HG03025 (cell line): Measurements from ENCODE around the gene PPP1R12C.
"Not testable (repeated sequence)": the region's sequence is repeated elsewhere in the genome, so short reads cannot be mapped to it uniquely, and the experiment has no call there.

ENCODE experiments used
- ATAC-seq: cut with Tn5 transposase; IDR thresholded peaks from one replicate; pipeline ENCODE4 v1.9.1; 2021; ENCODE audit warnings: mild to moderate bottlenecking, moderate library complexity; ENCODE audit not compliant: unreplicated experiment, low FRiP score

PPP1R12C gene

GRCh38 chr19:55112777-55113569 lies 4.5 kb downstream of the PPP1R12C start:
- ATAC-seq = no peak

GRCh38 chr19:55112246-55112776 lies 5.1 kb downstream of the PPP1R12C start:
- no peak for ATAC-seq

- ATAC-seq = no peak
Measured at GRCh38 chr19:55111238-55111831, 6.1 kb downstream of the PPP1R12C start.

GRCh38 chr19:55109527-55110291 lies 7.7 kb downstream of the PPP1R12C start:
- no peak for ATAC-seq

GRCh38 chr19:55107252-55107651 lies 10.2 kb downstream of the PPP1R12C start:
- ATAC-seq = not testable (repeated sequence)

- no peak for ATAC-seq
Measured at GRCh38 chr19:55106591-55106990, 10.8 kb downstream of the PPP1R12C start.

- ATAC-seq = no peak
Measured at GRCh38 chr19:55105237-55105636, 12.2 kb downstream of the PPP1R12C start.

GRCh38 chr19:55103190-55103589 lies 14.2 kb downstream of the PPP1R12C start:
- no peak for ATAC-seq

- no peak for ATAC-seq
Measured at GRCh38 chr19:55101261-55101660, 16.2 kb downstream of the PPP1R12C start.

GRCh38 chr19:55099557-55100506 lies 17.6 kb downstream of the PPP1R12C start:
- no peak for ATAC-seq

- no peak for ATAC-seq
Measured at GRCh38 chr19:55098716-55099556, 18.5 kb downstream of the PPP1R12C start.

GRCh38 chr19:55097864-55098715 lies 19.3 kb downstream of the PPP1R12C start:
- ATAC-seq = no peak

- no peak for ATAC-seq
Measured at GRCh38 chr19:55096061-55096701, 21.3 kb downstream of the PPP1R12C start.

- no peak for ATAC-seq
Measured at GRCh38 chr19:55095260-55096060, 22.0 kb downstream of the PPP1R12C start.

GRCh38 chr19:55094456-55095259 lies 22.8 kb downstream of the PPP1R12C start:
- ATAC-seq = no peak
